GM19023 (cell line): ENCODE results near the gene PRKD3.

ENCODE experiments used
- ATAC-seq: cut with Tn5 transposase; IDR thresholded peaks from one replicate; pipeline ENCODE4 v1.9.1; 2021; ENCODE audit warnings: mild to moderate bottlenecking, moderate library complexity; ENCODE audit not compliant: unreplicated experiment

Gene PRKD3

DNA sequence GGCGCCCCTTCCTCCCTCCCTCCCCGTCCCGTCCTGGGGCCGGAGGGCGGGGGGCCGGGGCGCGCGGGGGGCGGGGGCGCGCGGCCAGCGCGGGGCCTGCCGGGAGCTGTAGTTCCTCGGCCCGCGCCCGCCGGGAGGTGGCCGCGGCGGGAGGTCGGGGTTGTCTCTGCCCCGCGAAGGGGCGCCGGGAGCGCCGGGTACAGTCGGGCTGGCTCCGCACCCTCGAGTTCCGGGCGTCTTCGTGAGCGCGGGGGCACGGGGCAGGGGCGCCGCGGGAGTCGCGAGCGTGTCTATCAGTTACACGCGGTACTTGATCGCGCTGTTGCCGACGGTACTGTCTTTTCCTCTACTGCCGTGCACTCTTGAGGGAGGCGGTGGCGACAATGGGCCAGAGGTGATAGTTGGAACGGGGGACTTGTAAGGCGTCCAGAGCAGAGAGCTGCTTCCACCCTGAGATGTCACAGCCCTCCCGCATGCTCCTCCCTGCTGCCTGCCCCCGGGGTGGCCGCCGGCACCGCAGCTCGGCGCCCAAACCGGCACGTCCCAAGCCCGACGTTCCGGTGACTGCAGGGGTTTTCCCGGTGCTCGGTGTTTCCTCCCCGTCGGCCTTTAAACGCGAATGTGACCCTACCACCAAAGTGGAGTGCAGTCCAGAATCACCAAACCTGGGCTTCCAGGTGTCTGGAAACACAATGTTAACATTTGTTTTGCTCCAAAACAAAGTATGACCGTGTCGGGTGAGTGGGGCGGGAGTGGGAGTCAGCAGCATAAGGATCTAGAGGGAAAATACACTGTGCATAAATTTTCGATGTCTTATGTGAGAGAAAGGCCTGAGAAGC, at the start of gene PRKD3:
PRKD3 (minus strand) TSS at position 48 of the 839 bp plus-strand sequence. CDS start 8,309 bp downstream, outside the sequence.
- peak; percentile 82 for ATAC-seq

GRCh38 chr2:37372000-37372399, 47.4 kb upstream of the PRKD3 start:
- no peak for ATAC-seq

DNA sequence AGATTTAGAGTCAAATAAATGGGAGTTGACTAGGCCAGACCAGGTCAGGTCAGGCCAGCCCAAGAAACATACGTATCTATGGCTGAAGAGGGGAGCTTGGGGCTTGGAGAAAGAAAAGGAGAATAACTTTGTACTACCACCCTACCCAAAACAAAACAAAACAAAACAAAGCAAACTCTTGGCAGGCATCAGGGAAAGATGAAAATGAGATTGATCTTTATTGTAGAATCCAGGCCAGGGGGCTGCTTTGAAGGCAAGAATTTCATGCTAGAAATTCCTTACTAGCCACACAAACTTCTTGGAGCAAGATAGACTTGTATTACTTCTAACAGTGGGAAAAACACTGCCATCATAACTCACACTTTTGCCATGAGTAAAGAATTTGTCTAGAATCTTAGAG, 46.0 kb upstream of the PRKD3 start:
- ATAC-seq: no peak

DNA sequence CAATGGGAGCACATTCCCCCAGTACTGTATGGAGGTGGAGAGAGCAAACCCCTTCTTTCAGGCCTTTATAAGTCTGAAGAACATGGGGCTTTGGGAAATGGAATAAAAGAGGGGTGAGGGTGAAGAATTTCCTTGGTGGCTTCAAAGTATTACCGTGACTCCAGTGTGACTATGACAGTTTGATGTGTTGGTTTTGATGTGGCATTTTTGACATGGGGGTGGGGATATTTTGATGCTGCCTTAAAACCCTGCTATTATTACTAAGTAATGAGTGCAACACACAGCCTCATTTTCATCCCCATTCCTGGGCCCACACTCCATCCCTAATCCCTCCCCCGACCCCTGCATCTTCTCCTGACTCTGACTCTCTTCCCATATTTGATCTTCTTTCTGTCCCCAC, 43.4 kb upstream of the PRKD3 start:
- no peak for ATAC-seq

DNA sequence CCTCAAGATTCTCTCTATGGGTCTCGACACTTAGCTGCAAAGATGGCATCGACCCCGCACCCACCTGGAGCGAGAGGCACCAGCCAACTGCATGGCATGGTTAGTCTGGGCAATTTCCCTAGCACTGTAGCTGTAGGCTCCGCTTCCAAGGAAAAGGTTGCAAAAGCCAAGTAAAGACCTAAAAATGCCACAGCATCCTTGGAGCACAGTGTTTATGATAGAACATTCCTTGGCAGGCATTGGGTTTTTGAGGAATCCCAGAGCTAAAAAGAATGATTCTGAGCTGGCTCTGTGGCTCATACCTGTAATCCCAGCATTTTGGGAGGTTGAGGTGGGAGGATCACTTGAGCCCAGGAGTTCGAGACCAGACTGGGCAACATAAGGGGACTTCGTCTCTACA, 42.7 kb upstream of the PRKD3 start:
- no peak for ATAC-seq

- ATAC-seq: no peak
Measured at GRCh38 chr2:37366773-37367172, 42.1 kb upstream of the PRKD3 start.

GRCh38 chr2:37365669-37366068, 41.0 kb upstream of the PRKD3 start:
- ATAC-seq: no peak

DNA sequence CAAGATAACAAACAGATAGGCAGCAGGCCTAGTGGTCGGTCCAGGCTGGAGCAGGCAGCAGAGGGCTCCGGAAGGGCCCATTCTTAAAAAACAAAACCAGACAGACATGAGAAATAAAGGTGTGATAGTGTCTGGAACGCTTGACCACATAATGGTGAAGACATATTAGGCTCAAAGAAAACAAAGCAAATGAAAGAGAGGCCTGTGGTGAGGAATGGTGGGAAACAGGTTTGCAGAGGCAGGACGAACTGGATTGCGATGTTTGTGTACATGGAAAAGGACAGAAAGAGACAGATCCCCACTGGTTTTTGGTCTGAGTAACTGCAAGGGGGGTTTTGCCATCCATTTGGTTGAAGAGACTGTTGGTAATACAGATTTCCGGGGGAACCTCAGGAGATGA, 39.7 kb upstream of the PRKD3 start:
- ATAC-seq: no peak

GRCh38 chr2:37361994-37362698, 37.5 kb upstream of the PRKD3 start:
- ATAC-seq: no peak

DNA sequence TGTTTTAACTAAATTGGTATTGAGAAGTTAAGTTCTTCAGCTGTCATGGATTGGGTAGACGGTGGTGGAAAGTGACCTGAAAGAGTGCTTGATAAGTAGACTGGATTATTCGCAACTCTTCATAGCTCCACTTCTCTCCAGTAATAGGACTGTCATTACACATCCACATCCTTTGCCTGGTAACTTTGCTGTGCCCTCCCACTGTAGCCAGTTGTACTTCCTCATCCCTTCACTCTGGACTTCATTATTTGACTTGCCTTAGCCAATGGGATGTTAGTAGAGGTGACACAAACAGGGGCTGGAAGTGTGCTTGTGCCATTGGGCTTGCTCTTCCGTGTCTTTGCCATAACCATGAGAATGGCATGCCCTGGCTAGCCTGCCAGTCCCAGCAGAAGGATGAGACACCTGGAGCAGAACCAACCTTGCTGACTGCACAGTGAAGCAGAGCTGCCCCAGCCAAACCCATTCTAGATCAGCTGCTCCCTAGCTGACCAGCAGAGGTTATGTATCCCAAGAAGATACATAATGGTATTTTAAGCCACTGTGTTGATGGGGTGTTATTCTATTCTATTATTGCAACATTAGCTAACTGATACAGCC, 36.7 kb upstream of the PRKD3 start:
- no peak for ATAC-seq

DNA sequence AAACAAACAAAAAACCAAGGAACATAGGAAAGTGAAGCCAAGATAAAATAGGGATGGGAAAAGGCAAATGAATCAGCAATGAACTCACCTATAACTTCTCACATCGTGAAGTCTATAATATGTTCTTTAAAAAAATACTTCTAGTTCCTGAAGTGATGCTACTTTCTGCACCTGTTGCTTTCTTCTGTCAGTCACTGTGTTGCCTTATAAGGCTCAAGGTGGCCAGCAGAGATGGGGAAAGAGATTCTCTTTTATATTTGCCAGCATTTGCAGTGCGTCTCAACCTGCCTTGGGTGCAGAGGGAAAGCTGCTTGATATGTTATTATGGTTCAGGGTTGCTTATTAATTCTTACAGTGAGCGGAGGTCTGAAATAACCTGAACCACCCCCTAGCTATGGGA, 33.8 kb upstream of the PRKD3 start:
- no peak for ATAC-seq

GRCh38 chr2:37357530-37357929, 32.9 kb upstream of the PRKD3 start:
- no peak for ATAC-seq

DNA sequence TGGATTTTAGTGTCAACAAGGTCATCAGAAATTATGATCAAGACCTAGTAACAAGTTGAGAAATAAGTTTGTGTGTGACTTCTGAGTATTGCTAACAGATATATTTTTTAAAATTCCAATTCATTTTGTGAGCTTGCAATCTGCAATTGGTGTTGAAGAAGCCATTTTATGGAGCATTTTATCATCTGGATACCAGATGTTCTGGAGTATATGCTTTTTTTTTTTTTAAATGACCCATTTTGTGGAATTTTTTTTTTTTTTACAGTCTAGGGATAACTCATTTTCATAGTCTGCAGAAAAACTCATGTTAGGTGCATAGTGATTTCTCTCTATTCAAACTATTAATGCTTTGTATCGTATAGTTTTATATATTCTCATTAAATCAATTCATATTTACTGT, 32.4 kb upstream of the PRKD3 start:
- no peak for ATAC-seq

GRCh38 chr2:37356299-37356698, 31.7 kb upstream of the PRKD3 start:
- no peak for ATAC-seq

DNA sequence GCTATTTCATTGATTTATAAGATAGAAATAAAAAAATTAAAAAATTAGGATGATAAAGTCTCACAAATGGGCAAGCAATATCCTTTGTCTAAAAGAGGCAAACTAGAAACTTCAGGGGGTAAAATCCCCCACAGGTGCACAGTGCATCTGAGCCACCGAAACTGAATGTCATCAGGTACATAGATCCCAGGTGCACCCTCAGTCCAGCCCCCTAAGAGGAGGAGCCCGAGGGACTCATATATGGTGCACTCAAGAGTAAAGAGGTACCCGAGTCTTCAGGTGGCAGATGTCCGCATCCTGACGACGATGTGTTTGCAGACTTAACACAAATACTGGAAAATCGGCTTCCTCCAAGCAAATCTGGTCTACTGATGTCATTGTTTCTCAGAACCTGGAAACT, 31.1 kb upstream of the PRKD3 start:
- ATAC-seq: no peak

GRCh38 chr2:37354531-37354930, 29.9 kb upstream of the PRKD3 start:
- no peak for ATAC-seq

GRCh38 chr2:37350034-37350433, 25.4 kb upstream of the PRKD3 start:
- peak; percentile 69 for ATAC-seq

GRCh38 chr2:37349231-37349860, 24.7 kb upstream of the PRKD3 start:
- ATAC-seq: no peak

GRCh38 chr2:37348155-37348554, 23.5 kb upstream of the PRKD3 start:
- ATAC-seq: no peak

GRCh38 chr2:37344453-37345361, 20.1 kb upstream of the PRKD3 start, which contains the start of gene QPCT:
QPCT (plus strand) TSS chr2:37344630; CDS start chr2:37344732, 102 bp downstream.
- ATAC-seq: no peak
